ENCODE data around the gene DOCK6.

The DOCK6 gene

GRCh38 chr19:11238041-11238440, 24.3 kb downstream of the DOCK6 start:
- Histone ChIP-seq H2BK5ac (ENCODE audit: low read depth, low read length, poor library complexity) (no peak overlapping the region), H3K4me3 (ENCODE audit: low read depth, low read length) (peak overlapping the region; percentile 19), H2BK120ac (ENCODE audit: insufficient read depth, low read length, poor library complexity) (no peak overlapping the region), H3K27me3 (ENCODE audit: insufficient read depth, low read length) (no peaks in the 10 kb centered on the region), H3K4me1 (ENCODE audit: control insufficient read depth in 1 of 2, insufficient read depth in 2 of 2, low read length in 2 of 2) (no peaks in the 10 kb centered on the region), H3K4me2 (ENCODE audit: low read length) (no peak overlapping the region), H3K23ac (ENCODE audit: low read length) (no peak overlapping the region), H2BK12ac (ENCODE audit: low read length) (no peak overlapping the region), H3K36me3 (ENCODE audit: control insufficient read depth in 1 of 2, insufficient read depth in 2 of 2, low read length in 2 of 2) (peaks cover 18 to 21% of the 10 kb centered on the region in 2 experiments), H3K79me1 (ENCODE audit: low read length) (no peaks in the 10 kb centered on the region), H3K79me2 (ENCODE audit: control insufficient read depth, insufficient read depth, low read length, poor library complexity) (no peaks in the 10 kb centered on the region), H4K91ac (ENCODE audit: low read depth, low read length) (no peak overlapping the region), H3K27ac (ENCODE audit: low read depth, low read length) (no peak overlapping the region), H3K4ac (ENCODE audit: low read depth, low read length) (no peak overlapping the region), H3K14ac (ENCODE audit: low read length) (no peak overlapping the region), H4K12ac (ENCODE audit: low read depth, low read length) (no peak overlapping the region), H2AK5ac (ENCODE audit: low read length) (no peak overlapping the region), H3K9me3 (ENCODE audit: insufficient read depth, low read depth, low read length) (no peaks in the 10 kb centered on the region), H2AFZ (ENCODE audit: insufficient read depth, low read length, poor library complexity) (no peak overlapping the region), H4K8ac (ENCODE audit: low read depth, low read length) (no peak overlapping the region), H3K18ac (ENCODE audit: low read length) (no peak overlapping the region), H3K9ac (ENCODE audit: low read length) (no peak overlapping the region)
- no peak for DNase-seq
- no CpG with 5 or more reads among the region's 11 CpGs for WGBS (ENCODE audit: extremely low coverage, insufficient coverage, insufficient read length)

GRCh38 chr19:11237321-11237720, 25.0 kb downstream of the DOCK6 start:
- no peak overlapping the region for H2BK5ac ChIP-seq (ENCODE audit: low read depth, low read length, poor library complexity)
- H3K27ac ChIP-seq (ENCODE audit: low read depth, low read length): no peak overlapping the region
- H3K18ac ChIP-seq (ENCODE audit: low read length): no peak overlapping the region
- H2BK12ac ChIP-seq (ENCODE audit: low read length): no peak overlapping the region
- no peak overlapping the region for H4K91ac ChIP-seq (ENCODE audit: low read depth, low read length)
- no peak for DNase-seq
- H3K4me2 ChIP-seq (ENCODE audit: low read length): no peak overlapping the region
- H3K4ac ChIP-seq (ENCODE audit: low read depth, low read length): no peak overlapping the region
- H3K9me3 ChIP-seq (ENCODE audit: insufficient read depth, low read depth, low read length): no peaks in the 10 kb centered on the region
- H3K36me3 ChIP-seq (ENCODE audit: control insufficient read depth in 1 of 2, insufficient read depth in 2 of 2, low read length in 2 of 2): peaks cover 21 to 26% of the 10 kb centered on the region in 2 experiments
- H2BK120ac ChIP-seq (ENCODE audit: insufficient read depth, low read length, poor library complexity): no peak overlapping the region
- no peaks in the 10 kb centered on the region for H3K4me1 ChIP-seq (ENCODE audit: control insufficient read depth in 1 of 2, insufficient read depth in 2 of 2, low read length in 2 of 2)
- H3K23ac ChIP-seq (ENCODE audit: low read length): no peak overlapping the region
- H3K79me1 ChIP-seq (ENCODE audit: low read length): no peaks in the 10 kb centered on the region
- no peak overlapping the region for H2AK5ac ChIP-seq (ENCODE audit: low read length)
- WGBS (ENCODE audit: extremely low coverage, insufficient coverage, insufficient read length): no CpG with 5 or more reads among the region's 15 CpGs
- no peak overlapping the region for H3K4me3 ChIP-seq (ENCODE audit: low read depth, low read length)
- no peak overlapping the region for H2AFZ ChIP-seq (ENCODE audit: insufficient read depth, low read length, poor library complexity)
- H3K14ac ChIP-seq (ENCODE audit: low read length): no peak overlapping the region
- H4K12ac ChIP-seq (ENCODE audit: low read depth, low read length): no peak overlapping the region
- no peak overlapping the region for H3K9ac ChIP-seq (ENCODE audit: low read length)
- no peaks in the 10 kb centered on the region for H3K79me2 ChIP-seq (ENCODE audit: control insufficient read depth, insufficient read depth, low read length, poor library complexity)
- H3K27me3 ChIP-seq (ENCODE audit: insufficient read depth, low read length): no peaks in the 10 kb centered on the region
- H4K8ac ChIP-seq (ENCODE audit: low read depth, low read length): no peak overlapping the region

DNA sequence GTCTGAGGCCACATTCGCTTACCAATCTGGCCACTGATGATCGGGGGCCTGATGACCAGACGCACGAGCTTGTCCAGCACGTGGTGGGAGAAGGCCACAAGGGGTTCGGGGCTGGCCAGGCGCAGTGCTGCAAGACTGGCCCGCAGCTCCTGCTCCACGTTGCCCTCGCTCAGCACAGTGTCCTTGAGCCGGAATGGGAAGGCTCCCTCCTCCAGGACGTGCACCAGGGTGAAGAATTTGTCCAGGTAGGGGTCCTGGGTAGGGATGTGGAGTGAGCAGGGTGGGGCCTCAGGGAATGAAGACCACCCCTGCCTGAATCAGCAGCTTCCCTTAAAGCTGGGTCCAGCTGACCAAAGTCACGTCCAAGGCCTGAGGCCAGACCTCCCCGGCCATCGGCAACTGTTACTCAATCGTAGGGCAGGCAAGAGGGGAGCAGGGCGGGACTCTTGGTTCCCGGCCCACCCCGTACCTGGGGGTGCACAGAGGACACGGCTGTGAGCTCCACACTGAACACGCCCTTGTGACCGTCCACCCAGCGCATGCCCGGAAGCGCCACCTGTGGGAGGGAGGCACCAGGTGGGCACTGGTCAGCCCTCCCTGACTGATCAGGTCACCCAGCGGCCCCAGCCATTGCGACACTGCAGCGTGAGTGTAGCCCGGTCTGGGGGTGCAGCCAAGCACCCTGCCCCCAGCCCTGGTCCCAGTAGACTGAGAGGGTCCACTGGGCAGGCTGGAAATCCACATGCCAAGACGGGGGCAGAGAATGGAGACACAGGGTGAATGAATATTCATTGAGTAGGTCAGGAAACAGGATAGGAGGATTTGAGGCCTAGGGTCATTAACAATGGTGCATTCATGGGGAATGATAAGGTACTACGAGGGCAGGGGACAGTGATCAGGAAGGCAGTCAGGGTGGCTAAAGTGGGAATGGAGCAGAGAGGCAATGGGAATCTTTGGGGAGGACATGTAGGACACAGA, 25.7 kb downstream of the DOCK6 start:
- no peaks in the 10 kb centered on the region for H3K4me1 ChIP-seq (ENCODE audit: control insufficient read depth in 1 of 2, insufficient read depth in 2 of 2, low read length in 2 of 2)
- H2BK12ac ChIP-seq (ENCODE audit: low read length): no peak overlapping the region
- no CpG with 5 or more reads among the region's 31 CpGs for WGBS (ENCODE audit: extremely low coverage, insufficient coverage, insufficient read length)
- no peak overlapping the region for H3K18ac ChIP-seq (ENCODE audit: low read length)
- H4K12ac ChIP-seq (ENCODE audit: low read depth, low read length): no peak overlapping the region
- H3K79me1 ChIP-seq (ENCODE audit: low read length): no peaks in the 10 kb centered on the region
- H3K14ac ChIP-seq (ENCODE audit: low read length): no peak overlapping the region
- no peaks in the 10 kb centered on the region for H3K79me2 ChIP-seq (ENCODE audit: control insufficient read depth, insufficient read depth, low read length, poor library complexity)
- H3K9me3 ChIP-seq (ENCODE audit: insufficient read depth, low read depth, low read length): no peaks in the 10 kb centered on the region
- H2BK120ac ChIP-seq (ENCODE audit: insufficient read depth, low read length, poor library complexity): no peak overlapping the region
- no peak overlapping the region for H3K4me2 ChIP-seq (ENCODE audit: low read length)
- peaks cover 16 to 29% of the 10 kb centered on the region in 2 experiments for H3K36me3 ChIP-seq (ENCODE audit: control insufficient read depth in 1 of 2, insufficient read depth in 2 of 2, low read length in 2 of 2)
- H2AFZ ChIP-seq (ENCODE audit: insufficient read depth, low read length, poor library complexity): no peak overlapping the region
- H2BK5ac ChIP-seq (ENCODE audit: low read depth, low read length, poor library complexity): no peak overlapping the region
- no peak overlapping the region for H4K8ac ChIP-seq (ENCODE audit: low read depth, low read length)
- no peaks in the 10 kb centered on the region for H3K27me3 ChIP-seq (ENCODE audit: insufficient read depth, low read length)
- H3K4me3 ChIP-seq (ENCODE audit: low read depth, low read length): no peak overlapping the region
- no peak overlapping the region for H4K91ac ChIP-seq (ENCODE audit: low read depth, low read length)
- H3K9ac ChIP-seq (ENCODE audit: low read length): no peak overlapping the region
- H3K4ac ChIP-seq (ENCODE audit: low read depth, low read length): no peak overlapping the region
- no peak overlapping the region for H3K27ac ChIP-seq (ENCODE audit: low read depth, low read length)
- DNase-seq: no peak
- no peak overlapping the region for H2AK5ac ChIP-seq (ENCODE audit: low read length)
- H3K23ac ChIP-seq (ENCODE audit: low read length): no peak overlapping the region

DNA sequence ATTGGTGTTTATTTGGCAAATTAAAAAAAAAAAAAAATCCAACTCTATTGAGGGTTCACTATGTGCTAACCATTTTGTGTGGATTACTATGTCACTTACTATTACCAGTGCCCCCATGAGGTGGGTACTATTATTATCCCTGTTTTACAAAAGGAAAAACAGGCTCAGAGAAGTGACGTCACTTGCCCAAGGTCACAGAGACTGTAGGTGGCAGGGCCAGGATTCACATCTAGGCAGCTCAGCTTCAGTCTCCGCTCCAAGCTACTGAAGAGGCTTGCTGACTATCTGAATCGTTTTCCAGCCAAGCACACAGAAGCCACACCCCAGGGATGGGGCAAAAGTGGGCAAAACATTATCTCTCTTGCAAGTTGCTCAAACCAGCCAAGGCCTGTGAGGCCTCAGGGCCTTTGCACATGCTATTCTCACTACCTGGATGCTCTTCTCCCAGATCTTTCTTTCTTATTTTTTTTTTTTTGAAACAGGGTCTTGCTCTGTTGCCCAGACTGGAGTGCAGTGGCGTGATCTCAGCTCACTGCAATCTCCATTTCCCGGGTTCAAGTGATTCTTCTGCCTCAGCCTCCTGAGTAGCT, 27.7 kb downstream of the DOCK6 start:
- Histone ChIP-seq H3K36me3 (ENCODE audit: control insufficient read depth in 1 of 2, insufficient read depth in 2 of 2, low read length in 2 of 2) (peaks cover 12 to 25% of the 10 kb centered on the region in 2 experiments), H3K14ac (ENCODE audit: low read length) (no peak overlapping the region), H3K23ac (ENCODE audit: low read length) (no peak overlapping the region), H2BK12ac (ENCODE audit: low read length) (no peak overlapping the region), H4K91ac (ENCODE audit: low read depth, low read length) (no peak overlapping the region), H3K27ac (ENCODE audit: low read depth, low read length) (no peak overlapping the region), H2AK5ac (ENCODE audit: low read length) (no peak overlapping the region), H3K79me1 (ENCODE audit: low read length) (no peaks in the 10 kb centered on the region), H4K8ac (ENCODE audit: low read depth, low read length) (no peak overlapping the region), H3K4me2 (ENCODE audit: low read length) (no peak overlapping the region), H3K27me3 (ENCODE audit: insufficient read depth, low read length) (no peaks in the 10 kb centered on the region), H3K9me3 (ENCODE audit: insufficient read depth, low read depth, low read length) (no peaks in the 10 kb centered on the region), H3K79me2 (ENCODE audit: control insufficient read depth, insufficient read depth, low read length, poor library complexity) (no peaks in the 10 kb centered on the region), H3K4me1 (ENCODE audit: control insufficient read depth in 1 of 2, insufficient read depth in 2 of 2, low read length in 2 of 2) (no peaks in the 10 kb centered on the region), H2AFZ (ENCODE audit: insufficient read depth, low read length, poor library complexity) (no peak overlapping the region), H2BK120ac (ENCODE audit: insufficient read depth, low read length, poor library complexity) (no peak overlapping the region), H3K9ac (ENCODE audit: low read length) (no peak overlapping the region), H3K18ac (ENCODE audit: low read length) (no peak overlapping the region), H3K4me3 (ENCODE audit: low read depth, low read length) (no peak overlapping the region), H3K4ac (ENCODE audit: low read depth, low read length) (no peak overlapping the region), H2BK5ac (ENCODE audit: low read depth, low read length, poor library complexity) (no peak overlapping the region), H4K12ac (ENCODE audit: low read depth, low read length) (no peak overlapping the region)
- no peak for DNase-seq
- WGBS (ENCODE audit: extremely low coverage, insufficient coverage, insufficient read length): no CpG with 5 or more reads among the region's 5 CpGs
